Stimulated activated CD4-positive, alpha-beta T cell treated with anti-CD3 and anti-CD28 coated beads, Interleukin-1b, Interleukin-23, amount 100 ng/mL, for 4 hours (primary cell): ENCODE measurements around the gene PAFAH2.

Experiments
- DNase-seq, 2 donors: peaks; one replicate each; pipeline ENCODE4 v3.0.0-alpha.2; 2020; ENCODE audit warnings: low read depth in 2 of 2

PAFAH2 gene

GRCh38 chr1:25997828-25998761 is at the start of gene PAFAH2:
Gene PAFAH2, minus strand, starts transcription at chr1:25998063. Its CDS starts 7,247 bp downstream, at chr1:25990816.
- DNase-seq: peak; percentile 92 to 95

GRCh38 chr1:26047278-26047874 is 49.5 kb upstream of the PAFAH2 start:
- DNase-seq: no peak

- no peak for DNase-seq
These were observed 48.6 kb upstream of the PAFAH2 start for GRCh38 chr1:26046246-26047095.

- DNase-seq: no peak
These were observed 47.9 kb upstream of the PAFAH2 start, which contains the start of gene SLC30A2 for GRCh38 chr1:26045722-26046245. Gene SLC30A2, minus strand, starts transcription at chr1:26046118. Its CDS starts 222 bp downstream, at chr1:26045896.

- DNase-seq: no peak
These were observed 47.3 kb upstream of the PAFAH2 start for GRCh38 chr1:26044971-26045721.

GRCh38 chr1:26044414-26044813 is 46.6 kb upstream of the PAFAH2 start:
- no peak for DNase-seq

GRCh38 chr1:26043765-26044164 is 45.9 kb upstream of the PAFAH2 start:
- DNase-seq: no peak

- no peak for DNase-seq
These were observed 44.1 kb upstream of the PAFAH2 start for GRCh38 chr1:26041978-26042377.

GRCh38 chr1:26041401-26041800 is 43.5 kb upstream of the PAFAH2 start:
- DNase-seq: no peak

- DNase-seq: no peak
These were observed 41.0 kb upstream of the PAFAH2 start for GRCh38 chr1:26038904-26039303.

GRCh38 chr1:26038477-26038876 is 40.6 kb upstream of the PAFAH2 start:
- no peak for DNase-seq

GRCh38 chr1:26037904-26038303 is 40.0 kb upstream of the PAFAH2 start:
- DNase-seq: no peak

- no peak for DNase-seq
These were observed 39.0 kb upstream of the PAFAH2 start for GRCh38 chr1:26036756-26037281.

- peak; percentile 72 to 74 for DNase-seq
These were observed 38.3 kb upstream of the PAFAH2 start for GRCh38 chr1:26035959-26036755.

- DNase-seq: peak; percentile 87
These were observed 37.5 kb upstream of the PAFAH2 start for GRCh38 chr1:26035203-26035958.

GRCh38 chr1:26034504-26035202 is 36.8 kb upstream of the PAFAH2 start:
- DNase-seq: no peak

GRCh38 chr1:26032656-26033357 is 34.9 kb upstream of the PAFAH2 start:
- no peak for DNase-seq
